Body of pancreas (tissue), 4 donors: ENCODE measurements around the gene SLC40A1. TPM values are rescaled to one million over a fixed set of nuclear protein-coding genes. Genes with fewer than 3 reads are reported as not detected.

ENCODE experiments used
- ATAC-seq: fragments of 150-250 bp; one replicate; pipeline ENCODE4 v1.9.1; 2016
- DNase-seq, 4 donors: peaks; one replicate each; pipeline ENCODE4 v3.0.0-alpha.2; 2019
- H3K27ac ChIP-seq, 4 donors: fragments of 200-600 bp; sonication (generic); 1 replicate in 3 of 4; 2 replicates in 1 of 4; pipeline versions ENCODE4 v1.5.1 to v1.6.1; 2016 to 2019; ENCODE audit warnings: mild to moderate bottlenecking in 1 of 4, mixed read lengths in 1 of 4, moderate library complexity in 1 of 4
- H3K27me3 ChIP-seq, 2 donors: fragments of 200-600 bp; sonication (generic); one replicate each; pipeline ENCODE4 v1.6.0; 2016; ENCODE audit warnings: mild to moderate bottlenecking in 1 of 2
- H3K36me3 ChIP-seq, 2 donors: fragments of 200-600 bp; sonication (generic); replicated peaks in 1 of 2; 2 replicates each; pipeline ENCODE4 v1.5.1; 2016; ENCODE audit warnings: low read depth in 2 of 2; ENCODE audit not compliant: insufficient read depth in 1 of 2
- H3K4me1 ChIP-seq: fragments of 200-600 bp; sonication (generic); one replicate; pipeline ENCODE4 v1.6.0; 2016
- H3K4me3 ChIP-seq, 2 donors: fragments of 200-600 bp; sonication (generic); 1 replicate in 1 of 2; 2 replicates in 1 of 2; pipeline ENCODE4 v1.5.1; 2016 to 2019
- H3K9me3 ChIP-seq, 3 donors: fragments of 200-600 bp; sonication (generic); 1 replicate in 2 of 3; 2 replicates in 1 of 3; pipeline ENCODE4 v1.5.1; 2016
- POLR2A ChIP-seq, 3 donors: fragments of 450-650 bp; IDR thresholded peaks; one replicate each; pipeline ENCODE4 v1.6.1; 2016; ENCODE audit warnings: antibody characterized with exemption in 3 of 3, mild to moderate bottlenecking in 2 of 3
- WGBS, 2 donors: methylation state at CpG; one replicate each; pipeline ENCODE4 v1.1.5; 2017; 5-methylcytosine and 5-hydroxymethylcytosine counted together
- intact Hi-C: fragments of 100-400 bp; cut with DNase I; formaldehyde crosslinking; loops from one replicate; pipeline ENCODE4 v1.15.1; 2023
- total RNA-seq, 2 donors: library from RNA; depleted of rRNA; stranded (reverse); fragments of >200 nt; gene quantifications; one replicate each; pipeline ENCODE4 v1.1.0, GENCODE V29; 2016
- TF ChIP-seq, protein P1 (sequence below), 7 experiments: fragments of 450-650 bp in 4 of 7; fragments of 200-600 bp in 3 of 7; sonication (generic) in 3 of 7; IDR thresholded peaks; one replicate each; pipeline ENCODE4 v1.5.1; 2016 to 2019; ENCODE audit warnings: antibody characterized with exemption in 7 of 7

Gene SLC40A1
- total RNA-seq, 2 donors from 2014 or later = 30.3 to 61.2 TPM

DNA sequence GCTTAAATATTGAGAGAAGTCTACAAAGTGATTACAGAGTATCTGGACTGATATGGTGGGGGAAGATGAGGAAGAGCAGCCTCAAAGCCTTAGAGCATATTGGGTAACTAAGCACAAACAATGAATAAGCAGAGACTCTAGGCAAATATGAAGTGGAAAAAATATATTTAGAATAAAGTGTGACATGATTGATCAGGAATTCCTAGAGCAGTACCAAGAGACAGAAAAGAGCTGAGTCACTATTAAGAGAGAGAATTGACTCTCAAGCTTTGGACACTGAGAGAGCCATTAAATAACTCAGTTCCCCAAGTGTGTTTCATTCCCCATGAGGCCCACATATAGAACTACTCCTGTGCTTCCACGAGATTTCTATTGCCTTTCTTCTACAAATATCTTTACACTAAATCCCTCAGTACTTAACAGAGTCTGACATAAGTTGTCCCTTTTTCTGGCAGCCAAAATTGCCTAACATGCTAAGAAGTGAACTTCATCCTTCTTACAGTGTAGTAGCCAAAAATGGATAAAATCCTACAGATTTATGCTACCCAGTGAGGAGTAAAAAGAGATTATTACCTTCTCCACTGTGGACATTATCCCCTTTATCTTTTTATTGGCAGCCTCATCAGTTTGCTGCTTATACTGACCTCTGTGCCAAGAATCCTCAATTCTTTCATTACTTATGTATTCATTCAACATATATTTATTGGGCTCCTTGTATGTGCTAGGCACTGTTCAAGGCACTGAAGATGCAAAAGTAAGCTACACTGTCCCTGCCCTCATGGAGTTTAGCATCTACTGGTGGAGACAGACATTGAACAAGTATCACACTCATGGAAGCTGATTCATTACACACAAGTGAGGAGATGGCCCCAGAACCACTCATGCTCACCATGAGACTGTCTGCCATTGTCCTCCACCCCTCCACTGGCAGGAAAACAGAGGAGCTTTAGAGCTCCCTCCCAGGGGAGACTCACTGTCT is 45.4 kb downstream of the SLC40A1 start:
- Histone ChIP-seq H3K27ac (no peak overlapping the region), H3K36me3 (no peaks in the 10 kb centered on the region), H3K9me3 (no peaks in the 10 kb centered on the region), H3K4me3 (no peak overlapping the region), H3K4me1 (no peaks in the 10 kb centered on the region), H3K27me3 (no peaks in the 10 kb centered on the region)
- intact Hi-C loops = no loop called here
- ATAC-seq = peak; percentile 52
- no peak for DNase-seq
- WGBS, 2 donors = 71 to 76% methylated on average over 1 of the region's 1 CpG
- TF ChIP-seq, protein P1, sequence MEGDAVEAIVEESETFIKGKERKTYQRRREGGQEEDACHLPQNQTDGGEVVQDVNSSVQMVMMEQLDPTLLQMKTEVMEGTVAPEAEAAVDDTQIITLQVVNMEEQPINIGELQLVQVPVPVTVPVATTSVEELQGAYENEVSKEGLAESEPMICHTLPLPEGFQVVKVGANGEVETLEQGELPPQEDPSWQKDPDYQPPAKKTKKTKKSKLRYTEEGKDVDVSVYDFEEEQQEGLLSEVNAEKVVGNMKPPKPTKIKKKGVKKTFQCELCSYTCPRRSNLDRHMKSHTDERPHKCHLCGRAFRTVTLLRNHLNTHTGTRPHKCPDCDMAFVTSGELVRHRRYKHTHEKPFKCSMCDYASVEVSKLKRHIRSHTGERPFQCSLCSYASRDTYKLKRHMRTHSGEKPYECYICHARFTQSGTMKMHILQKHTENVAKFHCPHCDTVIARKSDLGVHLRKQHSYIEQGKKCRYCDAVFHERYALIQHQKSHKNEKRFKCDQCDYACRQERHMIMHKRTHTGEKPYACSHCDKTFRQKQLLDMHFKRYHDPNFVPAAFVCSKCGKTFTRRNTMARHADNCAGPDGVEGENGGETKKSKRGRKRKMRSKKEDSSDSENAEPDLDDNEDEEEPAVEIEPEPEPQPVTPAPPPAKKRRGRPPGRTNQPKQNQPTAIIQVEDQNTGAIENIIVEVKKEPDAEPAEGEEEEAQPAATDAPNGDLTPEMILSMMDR (IDR thresholded peaks at IDR 0.05) = no peak
- TF ChIP-seq POLR2A (IDR thresholded peaks at IDR 0.05) = no peak

DNA sequence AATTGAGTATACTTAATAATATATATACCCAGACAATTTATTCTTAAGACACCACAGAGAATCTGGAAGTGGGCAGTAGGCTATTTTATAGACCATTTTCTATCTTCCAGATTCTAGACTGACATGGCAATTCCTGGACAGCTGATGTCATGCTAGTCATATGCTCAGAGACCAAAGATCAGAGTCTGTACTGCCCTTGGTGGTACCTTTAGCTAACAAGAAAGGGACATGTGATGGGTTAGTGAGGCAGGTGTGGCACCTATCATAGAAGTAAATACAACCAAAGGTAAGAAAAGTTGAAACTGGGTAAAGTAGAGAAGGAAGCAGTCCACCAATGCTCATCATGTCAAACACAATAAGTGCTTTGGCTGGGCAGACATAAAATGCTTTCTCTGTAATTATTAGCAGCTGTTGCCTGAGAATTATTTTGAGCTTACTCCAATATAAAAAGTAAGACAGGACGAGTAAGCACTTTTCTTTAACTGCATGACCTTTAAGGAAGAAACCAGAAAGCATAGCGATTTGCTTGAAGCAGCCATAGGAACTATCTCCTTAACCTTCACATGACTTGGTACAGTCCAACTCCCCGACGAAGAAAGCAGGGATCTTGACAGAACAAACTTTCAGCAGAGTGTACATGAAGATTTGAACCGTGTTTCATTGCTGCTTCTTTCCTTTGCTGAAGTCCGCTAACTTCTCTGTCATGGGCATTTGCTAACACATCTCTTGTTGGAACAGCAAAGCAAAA is 47.1 kb downstream of the SLC40A1 start:
- no peaks in the 10 kb centered on the region for H3K4me1 ChIP-seq
- intact Hi-C loops = no loop called here
- no peak for TF ChIP-seq POLR2A (IDR thresholded peaks at IDR 0.05)
- TF ChIP-seq, protein P1 (IDR thresholded peaks at IDR 0.05) = no peak
- DNase-seq (no peak), ATAC-seq (no peak)
- no peak overlapping the region for H3K27ac ChIP-seq
- no peaks in the 10 kb centered on the region for H3K27me3 ChIP-seq
- no peaks in the 10 kb centered on the region for H3K36me3 ChIP-seq
- H3K9me3 ChIP-seq = no peaks in the 10 kb centered on the region
- no peak overlapping the region for H3K4me3 ChIP-seq
- WGBS, 2 donors = 60 to 70% methylated on average over 6 of the region's 6 CpGs

DNA sequence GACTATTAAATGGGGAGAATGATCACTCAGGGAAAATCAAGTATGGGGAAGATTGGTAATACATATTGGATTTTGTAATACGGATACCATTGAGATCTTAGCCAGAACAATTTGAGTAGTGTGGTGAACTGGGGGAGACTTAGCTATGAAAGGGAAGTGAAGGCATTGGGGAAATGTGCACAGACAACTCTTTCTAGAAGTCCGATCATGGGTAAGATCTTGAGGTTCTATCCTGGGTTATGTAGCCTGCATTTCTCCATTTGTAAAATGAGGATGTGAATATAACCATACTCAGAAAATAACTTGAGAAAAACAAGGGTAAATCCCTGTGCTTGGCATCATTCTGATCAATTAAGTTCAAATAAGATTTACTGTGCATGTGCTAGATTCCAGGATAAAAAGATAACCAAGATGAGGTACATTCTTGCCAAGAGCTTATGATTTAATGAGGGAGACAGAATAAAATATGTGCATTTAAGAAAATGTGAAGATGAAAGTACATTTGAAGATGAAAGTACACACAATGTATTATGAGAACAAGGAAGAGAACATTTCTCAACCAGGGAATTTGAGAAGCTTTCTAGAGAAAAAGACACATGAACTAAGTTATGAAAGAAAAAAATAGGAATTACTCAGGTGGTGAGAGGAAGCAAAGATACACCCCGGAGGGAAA is 49.5 kb downstream of the SLC40A1 start:
- Histone ChIP-seq H3K9me3 (no peaks in the 10 kb centered on the region), H3K27ac (no peak overlapping the region), H3K4me3 (no peak overlapping the region), H3K36me3 (no peaks in the 10 kb centered on the region), H3K27me3 (no peaks in the 10 kb centered on the region), H3K4me1 (no peaks in the 10 kb centered on the region)
- ATAC-seq (no peak), DNase-seq (no peak)
- 79 to 83% methylated on average over 3 of the region's 3 CpGs for WGBS, 2 donors
- intact Hi-C loops = no loop called here
- TF ChIP-seq POLR2A (IDR thresholded peaks at IDR 0.05) = no peak
- TF ChIP-seq, protein P1 (IDR thresholded peaks at IDR 0.05) = no peak

DNA sequence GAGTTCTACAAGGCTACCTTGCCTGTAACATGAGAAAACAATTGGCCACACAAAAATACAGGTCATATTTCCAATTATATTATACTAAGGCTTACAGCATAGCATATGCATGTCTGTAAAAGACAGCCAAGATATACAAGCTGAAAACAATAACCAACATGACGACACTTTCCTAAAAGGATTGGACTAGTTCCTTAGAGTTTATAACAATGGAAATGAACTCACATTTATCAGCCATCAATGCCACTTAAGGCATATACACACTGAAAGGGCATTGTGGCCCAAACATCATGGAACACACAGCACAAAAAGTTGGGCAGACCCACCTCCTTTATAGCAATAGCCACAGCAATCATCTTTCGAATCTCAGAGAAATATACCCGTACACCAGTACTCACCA is 52.0 kb downstream of the SLC40A1 start:
- DNase-seq (no peak), ATAC-seq (no peak)
- H3K9me3 ChIP-seq = no peaks in the 10 kb centered on the region
- no peaks in the 10 kb centered on the region for H3K36me3 ChIP-seq
- no peaks in the 10 kb centered on the region for H3K27me3 ChIP-seq
- intact Hi-C loops = no loop called here
- TF ChIP-seq, protein P1 (IDR thresholded peaks at IDR 0.05) = no peak
- no peak for TF ChIP-seq POLR2A (IDR thresholded peaks at IDR 0.05)
- no peak overlapping the region for H3K27ac ChIP-seq
- WGBS, 2 donors = 85 to 87% methylated on average over 3 of the region's 3 CpGs
- H3K4me3 ChIP-seq = no peak overlapping the region
- no peaks in the 10 kb centered on the region for H3K4me1 ChIP-seq
